GM19043 (cell line): Measurements from ENCODE around the gene RETREG1.
"Not testable (repeated sequence)": the region's sequence is repeated elsewhere in the genome, so short reads cannot be mapped to it uniquely, and the experiment has no call there.

Experiments used
- ATAC-seq: cut with Tn5 transposase; IDR thresholded peaks from one replicate; pipeline ENCODE4 v1.9.1; 2021; ENCODE audit warnings: low read depth; ENCODE audit not compliant: unreplicated experiment

The RETREG1 gene

DNA sequence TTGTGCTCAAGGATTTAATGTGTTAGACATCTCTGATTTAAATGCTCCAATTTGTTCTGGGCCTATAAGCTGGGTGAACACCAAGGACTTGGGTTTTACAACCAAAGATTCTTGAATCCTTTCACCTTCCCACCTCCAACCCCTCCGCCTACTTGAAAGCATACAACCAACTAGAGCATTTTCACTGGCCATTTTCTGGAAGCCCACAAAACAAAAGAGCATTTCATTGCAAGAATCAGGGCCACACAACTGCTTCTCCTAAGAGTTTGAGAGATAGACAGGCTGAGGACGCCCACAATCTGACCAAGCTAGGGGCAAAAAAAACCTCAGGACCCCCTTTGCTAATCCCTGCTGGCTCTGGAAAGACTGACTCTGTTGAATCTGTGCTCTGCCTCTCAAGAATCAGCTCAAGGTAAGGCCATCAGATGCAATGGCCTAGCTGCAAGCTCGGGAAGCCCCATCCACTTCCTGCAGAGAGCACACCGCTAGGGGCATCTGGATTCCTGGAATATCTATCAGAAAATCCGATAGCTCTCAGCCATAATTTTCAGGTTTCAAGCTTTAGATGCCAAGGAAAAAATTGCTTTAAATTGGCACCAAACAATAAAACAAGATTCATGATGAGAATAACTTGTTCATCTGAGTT, 57.7 kb downstream of the RETREG1 start:
- no peak for ATAC-seq

DNA sequence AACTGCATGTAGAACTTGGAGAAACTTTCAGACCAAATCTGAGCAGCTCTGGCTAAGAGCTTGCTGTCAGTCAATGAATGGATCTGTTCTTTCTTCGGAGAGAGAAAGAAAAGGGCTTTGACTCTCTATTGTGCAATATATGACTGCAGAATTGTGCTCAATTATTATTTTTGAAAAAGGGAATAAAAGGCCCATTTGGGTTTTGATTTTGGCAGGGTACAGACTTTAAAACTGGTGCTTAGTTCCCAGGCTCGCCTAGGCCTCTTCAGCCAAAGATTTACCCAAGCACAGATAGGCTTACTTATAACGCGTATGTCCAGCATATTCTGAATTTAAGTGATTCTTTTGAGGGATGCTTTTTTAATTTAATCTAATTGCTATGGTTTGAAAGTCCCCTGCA, 59.3 kb downstream of the RETREG1 start:
- ATAC-seq, result no peak

DNA sequence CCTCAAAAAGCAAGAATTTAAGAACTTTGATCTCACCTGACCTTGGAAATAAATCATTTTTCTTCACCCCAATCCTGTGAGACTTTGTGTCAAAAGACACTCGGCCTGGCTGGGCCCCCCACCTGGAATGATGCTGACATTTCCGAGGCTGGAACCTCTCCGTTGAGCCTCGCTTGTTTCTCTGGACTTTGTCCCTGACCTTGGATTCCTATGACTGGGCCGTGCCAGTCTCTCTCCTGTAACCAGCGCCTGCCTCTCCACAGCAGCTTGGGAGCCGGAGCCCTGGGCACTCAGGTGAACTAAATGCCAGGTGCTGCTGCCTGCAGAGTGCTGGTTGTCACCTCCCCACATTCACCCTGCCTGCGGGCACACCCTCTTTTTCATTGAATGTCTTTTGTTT, 62.7 kb downstream of the RETREG1 start:
- ATAC-seq, result no peak

DNA sequence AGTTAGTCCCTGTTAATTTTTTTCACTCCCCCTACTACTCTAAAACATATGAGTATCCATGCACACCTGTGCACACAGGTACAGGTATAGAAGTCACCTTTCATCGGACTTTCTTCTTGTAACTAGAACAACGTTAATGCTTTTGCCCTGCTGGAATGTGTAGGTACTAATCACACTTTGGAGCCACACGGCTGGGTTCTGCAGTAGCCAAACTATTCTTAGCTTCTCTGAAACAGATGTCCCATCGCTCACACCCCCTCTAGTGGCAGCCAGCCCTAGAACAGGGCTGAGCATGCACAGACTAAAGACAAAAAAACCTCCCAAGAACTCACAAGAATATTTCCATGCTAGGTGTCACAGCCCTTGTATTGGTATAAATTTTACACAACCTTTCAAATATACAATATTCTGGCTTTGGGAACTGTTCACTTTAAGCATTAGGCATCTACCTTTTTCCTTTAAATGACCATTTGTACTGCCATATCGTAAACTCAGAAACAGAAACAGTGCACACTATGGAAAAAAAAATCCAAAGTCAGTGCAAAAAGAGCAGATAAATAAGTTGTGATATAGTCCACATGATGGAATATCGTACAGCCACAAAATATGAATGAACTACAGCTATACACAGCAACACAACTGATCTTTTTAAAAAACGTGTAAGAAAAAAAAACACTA, 64.0 kb downstream of the RETREG1 start:
- ATAC-seq, result peak; percentile 78

DNA sequence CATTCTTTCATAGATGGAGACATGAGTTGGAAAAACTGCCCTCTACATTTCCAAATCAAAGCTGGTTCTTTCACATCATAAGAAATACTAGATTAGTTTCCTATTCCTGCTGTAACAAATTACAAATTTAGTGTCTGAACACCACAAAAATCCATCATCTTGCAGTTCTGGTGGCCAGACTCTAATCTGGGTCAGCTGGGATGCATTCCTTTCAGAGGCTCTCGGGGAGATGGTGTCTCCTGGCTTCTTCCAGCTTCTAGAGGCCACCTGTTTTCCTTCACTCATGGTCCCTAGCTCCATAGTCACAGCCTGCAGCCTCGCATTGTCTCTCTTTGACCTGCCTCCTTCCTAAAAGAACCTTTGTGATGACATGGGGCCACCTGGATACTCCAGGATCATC, 65.2 kb downstream of the RETREG1 start:
- ATAC-seq, result no peak

DNA sequence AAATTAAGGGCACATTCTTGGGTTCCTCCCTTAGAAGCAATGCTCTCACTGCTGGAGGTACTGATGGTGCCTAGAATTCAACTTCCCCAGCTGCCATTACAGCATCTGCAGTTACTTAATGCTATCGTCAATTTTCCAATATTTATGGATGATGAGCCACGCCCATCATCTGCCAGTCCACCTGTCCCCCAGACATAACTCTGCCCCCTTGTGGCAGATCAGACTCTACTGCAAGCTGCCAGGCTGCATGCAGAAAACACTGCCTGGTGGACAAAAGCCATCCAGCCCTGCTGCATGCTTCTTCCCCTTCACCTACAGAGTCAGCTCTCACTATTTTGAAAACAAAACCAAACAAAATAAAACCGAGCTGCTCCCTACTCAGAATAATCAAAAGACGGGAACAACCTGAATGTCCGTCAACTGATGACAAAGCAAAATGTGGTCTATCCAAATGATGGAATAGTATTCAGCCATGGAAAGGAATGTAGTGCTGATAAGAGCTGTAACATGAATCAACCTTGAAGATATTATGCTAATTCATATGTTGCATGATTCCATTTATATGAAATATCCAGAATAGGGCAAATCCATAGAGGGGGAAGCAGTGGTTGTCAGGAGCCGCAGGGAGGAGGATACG, 66.4 kb downstream of the RETREG1 start:
- ATAC-seq, result peak; percentile 53

DNA sequence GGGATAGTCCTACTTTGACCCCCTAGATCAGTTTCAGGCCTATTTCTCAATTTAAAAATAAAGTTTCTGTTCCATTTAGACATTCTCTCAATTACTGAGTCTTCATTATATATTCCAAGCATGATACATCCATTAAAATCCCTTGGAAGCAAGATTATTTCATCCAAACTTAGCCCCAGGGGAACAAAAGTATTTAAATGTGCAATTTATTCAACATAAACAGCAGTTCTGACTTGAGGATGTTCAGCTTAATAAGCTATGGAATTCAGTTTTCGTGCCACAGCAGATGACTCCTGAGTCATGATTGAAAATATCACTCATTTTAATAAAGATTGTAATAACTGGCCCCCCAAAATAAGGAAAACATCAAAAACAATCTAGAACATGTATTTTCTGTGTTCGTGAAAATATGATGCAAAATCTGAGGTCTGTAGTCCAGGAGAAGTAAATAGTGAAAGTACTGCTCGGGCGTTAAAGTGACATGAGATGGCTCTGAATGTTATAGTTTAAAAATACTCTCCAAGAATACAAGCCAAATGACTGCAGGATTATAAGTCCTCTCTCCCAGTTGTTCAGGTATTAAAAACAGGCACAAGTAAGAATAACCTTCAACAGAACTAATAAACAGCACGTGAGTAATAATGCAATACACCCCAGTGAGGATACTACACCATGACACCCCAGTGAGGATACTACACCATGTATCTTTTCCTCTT, 67.1 kb downstream of the RETREG1 start:
- no peak for ATAC-seq

DNA sequence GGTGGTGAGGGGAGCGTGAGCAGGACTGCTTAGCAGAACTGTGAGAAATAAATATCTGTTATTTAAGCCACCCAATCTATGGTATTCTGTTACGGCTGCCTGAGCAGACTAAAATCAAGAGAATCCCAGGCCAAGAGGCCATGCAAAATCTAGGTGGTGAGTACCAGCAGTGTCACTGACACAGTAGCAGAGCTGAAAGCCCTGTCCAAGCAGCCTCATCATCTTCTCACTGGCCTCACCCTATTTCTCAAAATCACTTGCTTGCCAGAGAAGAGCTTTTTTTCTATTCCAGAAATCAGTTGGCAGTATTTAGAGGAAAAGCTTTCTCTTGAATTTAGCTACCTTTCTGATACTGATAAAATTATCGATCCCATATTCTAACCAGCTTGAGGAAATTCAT, 68.0 kb downstream of the RETREG1 start:
- no peak for ATAC-seq

DNA sequence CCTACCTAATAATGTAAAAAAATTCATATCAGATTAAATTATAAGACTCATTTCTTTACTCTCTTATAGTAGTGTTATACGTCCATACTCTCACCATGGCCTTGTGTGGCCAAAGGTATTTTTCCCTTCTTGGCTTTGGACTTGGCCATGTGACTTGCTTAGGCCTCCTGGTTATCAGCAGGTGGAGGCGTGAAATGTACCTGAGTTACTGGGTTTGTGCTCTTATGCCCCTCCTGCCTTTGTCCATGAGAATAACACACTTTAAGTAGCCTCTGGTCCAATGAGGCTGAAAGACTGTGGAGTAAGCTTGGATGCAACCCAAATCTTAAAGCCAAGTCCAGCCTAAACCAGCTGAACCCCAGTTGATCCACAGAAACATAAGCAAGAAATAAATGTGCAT, 68.7 kb downstream of the RETREG1 start:
- ATAC-seq, result no peak

DNA sequence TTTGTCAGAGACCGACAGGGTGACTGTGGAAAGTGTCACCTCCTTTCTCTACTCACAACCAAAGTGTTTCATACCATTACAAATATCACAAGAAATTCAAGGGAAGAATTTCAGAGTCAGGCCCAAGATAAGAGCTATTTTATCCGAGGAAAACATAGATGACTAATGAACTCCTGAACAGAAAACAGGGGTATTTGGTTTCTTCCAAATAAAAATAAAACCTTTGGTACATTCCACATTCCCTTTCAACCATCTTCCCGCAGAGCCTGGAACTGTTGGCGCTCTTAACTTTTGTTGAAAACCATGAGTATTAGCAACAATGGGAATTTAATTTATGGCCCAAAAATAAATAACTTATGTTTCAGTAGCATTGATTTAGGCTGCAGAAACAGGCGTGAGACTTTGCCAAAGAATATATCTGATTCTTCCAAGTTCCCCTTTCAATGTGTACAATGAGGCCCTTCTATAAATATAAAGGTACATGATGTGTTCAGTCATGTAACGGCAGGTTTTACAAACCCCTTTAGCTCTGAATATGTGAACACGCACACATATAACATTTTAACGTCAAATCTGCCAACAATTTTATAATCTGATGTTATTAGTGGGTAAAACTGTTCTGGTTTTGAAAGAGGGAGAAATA, 69.5 kb downstream of the RETREG1 start:
- ATAC-seq, result no peak

DNA sequence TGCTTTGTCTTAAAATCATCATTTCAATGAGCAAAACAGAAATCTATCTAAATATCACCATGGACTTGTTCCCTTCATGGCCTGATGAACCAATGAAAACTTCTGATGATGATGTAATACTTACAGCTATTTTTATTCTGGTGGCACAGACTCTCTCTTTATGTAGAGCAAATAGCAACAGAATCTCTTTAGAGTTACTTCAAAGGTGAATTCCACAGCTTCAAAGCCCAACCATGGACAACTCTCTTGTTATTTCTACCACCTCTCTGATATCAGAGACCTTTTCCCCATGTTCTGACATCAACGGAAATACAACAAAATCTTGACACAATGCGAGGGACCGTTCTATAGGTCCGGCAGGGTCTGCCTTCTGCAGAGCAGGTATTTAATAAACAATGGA, 70.1 kb downstream of the RETREG1 start:
- ATAC-seq, result no peak

DNA sequence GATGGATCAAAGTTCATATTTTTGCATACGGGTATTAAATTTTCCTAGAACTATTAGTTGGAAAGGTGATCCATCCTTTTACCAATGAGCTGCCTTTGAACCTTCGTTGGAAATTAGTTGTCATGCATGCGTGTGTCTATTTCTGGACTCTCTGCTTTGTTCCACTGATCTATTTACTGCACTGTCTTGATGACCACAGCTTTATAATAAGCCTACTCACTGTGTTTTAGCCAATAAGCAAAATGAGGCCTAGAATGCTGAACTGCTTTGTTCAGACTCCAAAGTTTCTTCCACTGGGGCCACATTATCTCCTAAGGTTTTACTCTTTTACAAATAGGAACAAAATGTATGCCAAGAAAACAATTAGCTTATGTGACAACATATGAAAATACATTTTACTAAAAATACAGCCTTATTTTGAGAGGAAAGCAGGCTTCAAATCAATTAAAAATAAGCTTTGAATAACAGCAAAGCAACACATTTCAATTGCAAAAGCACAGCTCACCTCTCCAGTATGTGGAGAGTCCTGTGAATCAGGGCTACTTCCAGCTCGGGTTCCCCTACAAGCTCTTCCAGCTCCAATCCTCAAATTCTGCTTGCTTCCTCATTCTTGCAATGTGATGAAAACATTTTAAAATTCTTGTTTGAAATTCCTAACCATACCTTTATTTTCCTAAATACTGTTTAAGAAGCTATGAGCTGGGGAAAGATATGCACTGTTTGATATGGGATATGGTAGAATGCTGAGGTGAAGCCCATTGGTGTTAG, 72.0 kb downstream of the RETREG1 start:
- no peak for ATAC-seq

DNA sequence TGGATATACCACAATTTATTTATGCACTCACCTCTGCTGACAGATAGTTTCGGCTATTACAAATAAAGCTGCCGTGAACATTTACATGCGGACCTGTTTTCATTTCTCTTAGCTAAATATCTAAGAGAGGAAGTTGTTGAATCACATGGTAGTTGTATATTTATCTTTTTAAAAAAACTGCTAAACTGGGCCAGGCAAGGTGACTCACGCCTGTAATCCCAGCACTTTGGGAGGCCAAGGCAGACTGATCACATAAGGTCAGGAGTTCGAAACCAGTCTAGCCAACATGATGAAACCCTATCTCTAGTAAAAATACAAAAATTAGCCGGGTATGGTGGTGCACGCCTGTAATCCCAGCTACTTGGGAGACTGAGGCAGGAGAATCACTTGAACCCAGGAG, 73.6 kb downstream of the RETREG1 start:
- not testable (repeated sequence) for ATAC-seq

DNA sequence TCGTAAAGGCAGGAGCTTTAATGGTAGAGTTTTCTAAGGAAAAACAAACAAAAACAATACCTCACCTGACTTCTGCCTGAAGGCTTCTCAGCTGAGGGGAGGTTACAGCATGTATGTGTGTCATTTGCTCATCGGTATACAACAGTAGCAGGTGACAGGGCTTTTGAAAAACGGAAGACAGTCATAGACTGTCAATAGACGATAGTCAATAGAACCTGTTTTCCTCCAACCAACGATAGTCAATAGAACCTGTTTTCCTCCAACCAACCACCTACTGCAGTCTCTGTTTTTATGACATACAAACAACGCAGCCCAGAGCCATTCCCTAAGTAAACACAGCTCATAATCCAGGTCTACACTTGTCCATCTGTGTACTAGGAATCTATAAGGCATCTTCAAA, 74.6 kb downstream of the RETREG1 start:
- ATAC-seq, result no peak

DNA sequence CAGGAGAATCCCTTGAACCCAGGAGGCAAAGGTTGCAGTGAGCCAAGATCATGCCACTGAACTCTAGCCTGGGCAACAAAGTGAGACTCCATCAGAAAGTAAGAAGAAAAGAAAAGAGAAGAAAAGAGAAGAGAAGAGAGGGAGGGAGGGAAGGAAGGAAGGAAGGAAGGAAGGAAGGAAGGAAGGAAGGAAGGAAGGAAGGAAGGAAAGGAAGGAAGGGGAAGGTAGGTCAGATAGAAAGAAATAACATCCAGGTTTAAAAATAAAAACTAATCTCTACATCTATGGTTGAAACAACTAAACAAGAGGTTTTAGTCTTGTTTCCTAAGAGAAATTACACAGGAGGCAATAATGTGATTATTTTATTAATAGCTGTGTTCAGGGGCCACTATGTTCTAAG, 75.2 kb downstream of the RETREG1 start:
- not testable (repeated sequence) for ATAC-seq

DNA sequence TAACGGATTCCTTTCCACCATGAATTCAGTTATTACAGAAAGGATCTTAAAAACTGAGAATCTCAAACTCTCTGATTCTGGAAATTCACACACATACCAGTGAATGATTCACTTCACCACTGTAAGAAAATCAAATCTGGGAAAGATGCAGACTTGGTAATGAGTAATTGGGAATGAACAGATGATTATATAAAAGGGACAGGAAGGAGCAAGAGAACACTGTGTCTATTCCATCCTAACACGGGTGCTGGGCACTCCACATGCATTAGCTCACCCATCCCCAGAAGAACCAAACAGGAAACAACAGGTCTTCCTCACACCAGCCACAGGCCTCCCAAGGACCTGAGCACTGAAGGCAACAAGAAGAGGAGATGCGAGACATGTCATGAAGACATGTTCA, 76.4 kb downstream of the RETREG1 start:
- ATAC-seq, result no peak

DNA sequence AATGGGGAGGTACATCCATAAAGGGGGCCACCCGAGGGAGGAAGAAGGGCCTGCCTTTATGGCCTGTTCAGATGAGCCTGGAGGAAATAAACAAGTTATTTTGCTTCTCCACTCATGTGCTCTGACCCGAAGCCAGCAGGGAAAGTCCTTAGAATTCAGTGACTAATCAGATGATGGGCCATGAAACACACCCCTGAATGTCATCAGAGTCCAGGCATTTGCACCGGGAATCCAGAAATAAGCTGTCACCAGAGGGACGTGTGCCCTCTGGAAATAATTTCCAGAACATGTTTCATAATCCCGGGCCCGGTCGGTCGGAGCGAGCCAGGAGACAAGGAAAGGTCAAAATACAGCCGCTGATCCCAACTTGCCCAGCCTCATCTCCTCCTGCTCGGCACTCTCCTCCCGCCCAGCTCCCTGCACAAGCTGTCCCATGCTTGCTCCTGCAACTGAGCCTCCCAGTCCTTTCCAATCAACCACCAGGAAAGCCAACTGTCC, 77.6 kb downstream of the RETREG1 start:
- ATAC-seq, result no peak

DNA sequence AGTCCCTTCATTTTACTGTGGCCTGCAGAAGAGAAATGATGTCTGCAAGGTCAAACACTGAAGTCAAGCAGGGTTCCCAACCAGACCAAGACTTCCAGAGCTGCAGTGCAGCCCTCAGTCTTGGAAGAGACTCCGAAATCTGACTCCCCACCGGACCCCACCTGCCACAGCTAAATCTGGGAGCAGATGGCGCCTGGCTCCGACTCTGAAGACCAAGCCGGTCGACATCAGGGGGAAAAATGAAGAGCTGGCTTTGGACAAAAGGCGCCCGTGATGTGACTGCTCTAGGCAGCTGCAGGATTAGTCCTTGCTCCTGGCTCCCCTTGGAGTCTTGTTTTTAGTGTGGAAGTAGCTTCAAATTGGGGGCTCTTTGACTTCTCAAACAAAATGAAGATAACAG, 78.8 kb downstream of the RETREG1 start:
- ATAC-seq, result no peak

DNA sequence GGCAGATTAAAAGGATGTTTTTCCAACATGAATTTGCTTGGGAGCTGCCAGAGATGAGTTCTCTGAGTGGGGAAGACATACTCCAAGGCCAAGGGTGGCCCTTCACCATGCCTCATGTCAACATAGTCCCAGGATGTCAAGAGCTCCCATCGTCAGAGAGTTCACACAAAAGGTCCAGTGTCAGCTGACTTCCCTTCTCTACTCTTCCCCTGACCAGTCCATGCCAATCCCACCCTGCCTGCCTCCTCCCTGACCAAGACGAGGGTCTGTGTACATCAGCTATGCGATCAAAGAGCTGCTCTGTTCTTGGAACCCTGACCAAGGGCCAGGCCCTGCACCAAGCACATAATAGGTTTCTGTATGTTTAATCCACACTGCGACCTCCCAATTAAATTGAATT, 80.0 kb downstream of the RETREG1 start:
- no peak for ATAC-seq

DNA sequence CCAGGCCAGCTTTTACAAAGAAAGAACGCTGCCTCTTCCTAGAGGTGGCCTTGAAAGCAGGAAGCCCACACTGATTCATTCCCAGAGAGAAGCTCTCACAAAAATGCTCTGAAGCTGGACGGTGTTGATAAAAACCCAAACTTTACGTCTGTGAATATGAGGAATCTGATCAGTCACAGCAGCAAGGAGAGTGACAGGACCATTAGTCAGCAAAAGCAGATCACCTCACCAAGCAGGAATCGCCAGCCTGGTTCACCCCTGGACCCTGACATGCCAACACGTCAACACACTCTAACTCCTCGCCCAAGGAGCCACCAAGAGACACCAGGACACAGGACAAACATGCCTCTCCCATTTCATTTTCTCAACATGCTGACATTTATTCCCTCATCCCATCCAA, 80.6 kb downstream of the RETREG1 start:
- ATAC-seq, result no peak
